Measurements from ENCODE around the gene CDKN2B-AS1. TPM values are rescaled to one million over a fixed set of nuclear protein-coding genes. Genes with fewer than 3 reads are reported as not detected.

The CDKN2B-AS1 gene
- total RNA-seq, 1 donor from 2014 or later = not detected

GRCh38 chr9:22105005-22105722 lies 110.6 kb downstream of the CDKN2B-AS1 start:
- Histone ChIP-seq H3K27me3 (no peaks in the 10 kb centered on the region), H3F3A (ENCODE audit: low read depth) (no peaks in the 10 kb centered on the region), H3K27ac (no peak overlapping the region), H3K4me1 (no peaks in the 10 kb centered on the region), H4K20me1 (ENCODE audit: low read depth) (no peaks in the 10 kb centered on the region), H3K9me3 (ENCODE audit: low read depth) (no peaks in the 10 kb centered on the region), H3K79me2 (ENCODE audit: low read depth) (no peaks in the 10 kb centered on the region), H3K9ac (no peak overlapping the region), H2AFZ (replicated peaks) (no peak overlapping the region), H3K4me3 (no peak overlapping the region), H3K36me3 (no peaks in the 10 kb centered on the region), H3K4me2 (no peak overlapping the region)
- DNase-seq (ENCODE audit: low spot score) = no peak
- Mint-ChIP-seq H3K9me3 (no peaks in the 10 kb centered on the region), H3K4me3 (no peak overlapping the region), H3K36me3 (no peaks in the 10 kb centered on the region), H3K27ac (peak overlapping the region; percentile 19), H3K27me3 (ENCODE audit: insufficient read depth, low read depth) (no peaks in the 10 kb centered on the region), H3K4me1 (peaks cover 2% of the 10 kb centered on the region)
- TF ChIP-seq CTCF (IDR thresholded peaks at IDR 0.05) (no peak), EZH2phosphoT487 (IDR thresholded peaks at IDR 0.05) (no peak), EZH2 (IDR thresholded peaks at IDR 0.05) (no peak)

- H3K4me3 Mint-ChIP-seq = no peak overlapping the region
- H3F3A ChIP-seq (ENCODE audit: low read depth) = no peaks in the 10 kb centered on the region
- no peak for DNase-seq (ENCODE audit: low spot score)
- no peak overlapping the region for H3K9ac ChIP-seq
- no peak overlapping the region for H3K27ac ChIP-seq
- no peaks in the 10 kb centered on the region for H3K27me3 ChIP-seq
- no peak for TF ChIP-seq EZH2 (IDR thresholded peaks at IDR 0.05)
- no peak for TF ChIP-seq EZH2phosphoT487 (IDR thresholded peaks at IDR 0.05)
- no peak for TF ChIP-seq CTCF (IDR thresholded peaks at IDR 0.05)
- no peaks in the 10 kb centered on the region for H3K27me3 Mint-ChIP-seq (ENCODE audit: insufficient read depth, low read depth)
- H3K9me3 Mint-ChIP-seq = no peaks in the 10 kb centered on the region
- H3K79me2 ChIP-seq (ENCODE audit: low read depth) = no peaks in the 10 kb centered on the region
- H3K4me1 Mint-ChIP-seq = peaks cover 2% of the 10 kb centered on the region
- no peak overlapping the region for H2AFZ ChIP-seq (replicated peaks)
- H3K36me3 Mint-ChIP-seq = no peaks in the 10 kb centered on the region
- no peaks in the 10 kb centered on the region for H3K9me3 ChIP-seq (ENCODE audit: low read depth)
- H3K27ac Mint-ChIP-seq = no peak overlapping the region
- no peak overlapping the region for H3K4me3 ChIP-seq
- H3K4me1 ChIP-seq = no peaks in the 10 kb centered on the region
- H3K36me3 ChIP-seq = no peaks in the 10 kb centered on the region
- H4K20me1 ChIP-seq (ENCODE audit: low read depth) = no peaks in the 10 kb centered on the region
- H3K4me2 ChIP-seq = no peak overlapping the region
Observed at GRCh38 chr9:22107202-22108045, 112.8 kb downstream of the CDKN2B-AS1 start.

- Mint-ChIP-seq H3K27me3 (ENCODE audit: insufficient read depth, low read depth) (no peaks in the 10 kb centered on the region), H3K4me3 (no peak overlapping the region), H3K4me1 (peaks cover 2% of the 10 kb centered on the region)
Observed at GRCh38 chr9:22108581-22109370, 114.2 kb downstream of the CDKN2B-AS1 start.

More at GRCh38 chr9:22108581-22109370, 114.2 kb downstream of the CDKN2B-AS1 start:
- Mint-ChIP-seq H3K36me3 (no peaks in the 10 kb centered on the region), H3K9me3 (no peaks in the 10 kb centered on the region), H3K27ac (no peak overlapping the region)
- H3K27me3 ChIP-seq = no peaks in the 10 kb centered on the region
- no peak overlapping the region for H3K4me3 ChIP-seq
- H3K79me2 ChIP-seq (ENCODE audit: low read depth) = no peaks in the 10 kb centered on the region
- H3F3A ChIP-seq (ENCODE audit: low read depth) = no peaks in the 10 kb centered on the region
- TF ChIP-seq EZH2phosphoT487 (IDR thresholded peaks at IDR 0.05) = no peak
- TF ChIP-seq EZH2 (IDR thresholded peaks at IDR 0.05) = no peak
- no peak for TF ChIP-seq CTCF (IDR thresholded peaks at IDR 0.05)
- no peaks in the 10 kb centered on the region for H3K4me1 ChIP-seq
- DNase-seq (ENCODE audit: low spot score) = no peak
- no peaks in the 10 kb centered on the region for H4K20me1 ChIP-seq (ENCODE audit: low read depth)
- H3K9ac ChIP-seq = no peak overlapping the region
- no peak overlapping the region for H3K27ac ChIP-seq
- H2AFZ ChIP-seq (replicated peaks) = no peak overlapping the region
- H3K36me3 ChIP-seq = no peaks in the 10 kb centered on the region
- H3K4me2 ChIP-seq = no peak overlapping the region
- H3K9me3 ChIP-seq (ENCODE audit: low read depth) = no peaks in the 10 kb centered on the region

All from neural progenitor cell (in vitro differentiated cells).